ENCODE measurements around the gene ELFN2.
A peak's percentile ranks its signal among the peaks of the same experiment; 100 is the strongest.

The ELFN2 gene

DNA sequence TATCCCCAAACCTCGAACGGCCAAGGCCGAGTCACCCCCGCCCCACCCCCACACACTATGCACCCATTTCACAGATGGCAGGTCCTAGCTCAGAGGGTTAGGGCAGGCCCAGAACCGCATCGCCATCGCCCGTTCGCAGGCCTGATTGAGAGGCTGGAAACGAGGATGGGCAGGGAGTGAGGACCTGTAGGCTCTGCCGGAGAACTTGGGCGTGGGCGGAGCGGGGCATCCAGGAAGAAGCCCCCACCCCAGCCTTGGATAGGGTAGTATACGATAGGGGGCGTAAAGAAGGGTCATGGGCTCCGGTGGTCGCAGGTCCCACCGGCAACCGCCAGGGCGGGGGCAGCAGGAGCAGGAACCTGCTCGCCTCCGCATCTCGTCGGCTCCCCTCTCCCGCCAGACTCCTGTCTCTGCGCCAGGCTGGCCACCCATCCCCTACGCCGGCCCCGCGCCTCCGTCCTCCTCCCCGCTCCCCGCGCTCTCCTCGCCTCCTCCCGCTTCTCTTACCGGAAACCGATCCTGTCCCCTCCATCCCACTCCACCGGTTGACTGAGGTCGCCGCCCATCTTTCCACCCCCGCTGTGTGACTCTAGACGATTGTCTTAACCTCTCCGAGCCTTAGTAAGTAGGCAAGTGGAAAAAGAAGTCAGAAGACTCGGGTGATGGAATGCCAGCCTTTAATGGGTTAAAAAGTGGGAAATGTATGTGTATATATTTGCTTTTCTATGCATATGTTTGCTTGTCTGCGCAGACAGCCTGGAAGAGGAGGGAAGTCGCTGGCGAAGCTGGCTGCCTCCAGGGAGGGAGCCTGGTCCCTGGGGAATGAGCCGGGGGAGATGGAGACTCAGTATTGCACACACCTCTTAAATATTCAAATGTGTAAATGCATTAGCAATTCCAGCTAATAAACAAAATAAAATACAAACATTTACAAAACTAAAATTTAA is 92.1 kb downstream of the ELFN2 start:
- TF ChIP-seq FOXM1 (IDR thresholded peaks at IDR 0.05; ENCODE audit: borderline replicate concordance), result no peak
- 0 out of 2 replicates have a peak, but pooled peaks have one; percentile 2 for TF ChIP-seq ARNT (IDR thresholded peaks at IDR 0.05)
- peak; percentile 50 for DNase-seq (ENCODE audit: extremely low spot score)
- POLR2A ChIA-PET, result no interaction called here
- CTCF ChIA-PET, result no interaction called here

DNA sequence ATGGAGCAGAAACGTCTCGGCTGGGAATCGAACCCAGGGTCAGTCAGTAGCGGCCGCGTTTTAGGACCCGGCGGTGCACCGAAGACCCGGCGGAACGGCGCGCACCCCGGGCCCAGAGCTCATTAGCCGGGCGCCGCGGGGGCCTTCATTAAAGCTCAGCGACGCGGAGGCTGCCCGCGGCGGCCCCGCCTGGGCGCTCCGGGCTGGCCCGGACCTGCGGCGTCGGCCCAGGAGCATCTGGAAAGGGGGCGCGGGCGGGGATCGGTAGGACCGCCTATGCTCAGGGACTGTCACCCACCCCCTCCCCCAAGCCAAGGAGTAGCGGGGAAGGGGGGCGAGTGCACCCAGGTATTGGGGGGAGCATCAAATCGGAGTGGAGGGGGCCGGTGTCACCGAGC is 92.8 kb downstream of the ELFN2 start:
- ChIA-PET POLR2A (no interaction called here), CTCF (no interaction called here)
- TF ChIP-seq L3MBTL2 (conservative IDR thresholded peaks at IDR 0.05) (no peak), SUZ12 (IDR thresholded peaks at IDR 0.05) (no peak), SP1 (IDR thresholded peaks at IDR 0.05) (no peak), ELF4 (IDR thresholded peaks at IDR 0.05) (no peak), TARDBP (IDR thresholded peaks at IDR 0.05) (no peak), ZNF384 (IDR thresholded peaks at IDR 0.05) (no peak), BHLHE40 (IDR thresholded peaks at IDR 0.05; ENCODE audit: borderline replicate concordance) (no peak), NFRKB (IDR thresholded peaks at IDR 0.05) (no peak), FOXM1 (IDR thresholded peaks at IDR 0.05; ENCODE audit: borderline replicate concordance) (no peak), LEF1 (IDR thresholded peaks at IDR 0.05; ENCODE audit: borderline replicate concordance) (no peak), ARNT (IDR thresholded peaks at IDR 0.05) (no peak), FOXA1 (IDR thresholded peaks at IDR 0.05) (no peak), HDGF (IDR thresholded peaks at IDR 0.05; ENCODE audit: borderline replicate concordance) (no peak), CTBP1 (IDR thresholded peaks at IDR 0.05; ENCODE audit: borderline replicate concordance) (no peak), FOXK2 (IDR thresholded peaks at IDR 0.05) (no peak)
- TF ChIP-seq, protein P1, sequence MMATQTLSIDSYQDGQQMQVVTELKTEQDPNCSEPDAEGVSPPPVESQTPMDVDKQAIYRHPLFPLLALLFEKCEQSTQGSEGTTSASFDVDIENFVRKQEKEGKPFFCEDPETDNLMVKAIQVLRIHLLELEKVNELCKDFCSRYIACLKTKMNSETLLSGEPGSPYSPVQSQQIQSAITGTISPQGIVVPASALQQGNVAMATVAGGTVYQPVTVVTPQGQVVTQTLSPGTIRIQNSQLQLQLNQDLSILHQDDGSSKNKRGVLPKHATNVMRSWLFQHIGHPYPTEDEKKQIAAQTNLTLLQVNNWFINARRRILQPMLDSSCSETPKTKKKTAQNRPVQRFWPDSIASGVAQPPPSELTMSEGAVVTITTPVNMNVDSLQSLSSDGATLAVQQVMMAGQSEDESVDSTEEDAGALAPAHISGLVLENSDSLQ (IDR thresholded peaks at IDR 0.05), result no peak
- no peak for DNase-seq (ENCODE audit: extremely low spot score)

DNA sequence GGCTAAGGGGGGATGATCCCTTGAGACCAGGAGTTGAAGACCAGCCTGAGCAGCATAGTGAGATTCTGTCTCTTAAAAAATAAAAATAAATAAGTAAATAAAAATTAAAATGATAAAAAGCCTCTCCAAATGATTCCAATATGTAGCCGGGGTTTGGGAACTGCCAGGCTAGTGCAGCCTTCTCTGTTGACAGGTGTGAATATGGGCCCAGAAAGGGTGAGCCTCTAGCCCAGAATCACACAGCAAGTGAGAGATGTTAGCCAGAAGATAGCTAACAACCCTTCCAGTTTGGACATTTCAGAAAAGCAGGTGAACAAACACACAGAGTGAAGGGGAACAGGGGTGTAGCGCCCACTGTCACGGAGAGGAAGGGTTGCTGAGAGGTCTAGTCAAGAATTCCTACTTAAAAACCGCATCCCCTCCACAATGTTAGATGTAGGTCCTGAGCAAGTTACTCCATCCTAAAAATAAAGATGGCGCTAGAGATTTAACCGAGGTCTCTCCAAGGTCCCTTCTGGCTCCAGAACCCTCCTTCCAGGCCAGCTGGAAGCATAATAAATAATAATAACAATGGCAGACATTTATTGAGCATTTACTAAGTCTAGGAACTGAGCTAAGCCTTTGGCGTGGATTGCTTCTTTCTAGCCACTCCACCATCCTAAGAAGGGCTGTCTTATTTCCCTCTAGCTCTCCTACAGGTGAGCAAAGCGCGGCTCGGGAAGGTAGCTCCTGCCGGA is 93.4 kb downstream of the ELFN2 start:
- ChIA-PET POLR2A (no interaction called here), CTCF (interaction anchor here (2.0 kb wide), 1 partner anchor 16 kb away, joined by 6 read pairs; no protein-coding TSS in a partner anchor)
- TF ChIP-seq BHLHE40 (IDR thresholded peaks at IDR 0.05; ENCODE audit: borderline replicate concordance), result no peak
- no peak for DNase-seq (ENCODE audit: extremely low spot score)

DNA sequence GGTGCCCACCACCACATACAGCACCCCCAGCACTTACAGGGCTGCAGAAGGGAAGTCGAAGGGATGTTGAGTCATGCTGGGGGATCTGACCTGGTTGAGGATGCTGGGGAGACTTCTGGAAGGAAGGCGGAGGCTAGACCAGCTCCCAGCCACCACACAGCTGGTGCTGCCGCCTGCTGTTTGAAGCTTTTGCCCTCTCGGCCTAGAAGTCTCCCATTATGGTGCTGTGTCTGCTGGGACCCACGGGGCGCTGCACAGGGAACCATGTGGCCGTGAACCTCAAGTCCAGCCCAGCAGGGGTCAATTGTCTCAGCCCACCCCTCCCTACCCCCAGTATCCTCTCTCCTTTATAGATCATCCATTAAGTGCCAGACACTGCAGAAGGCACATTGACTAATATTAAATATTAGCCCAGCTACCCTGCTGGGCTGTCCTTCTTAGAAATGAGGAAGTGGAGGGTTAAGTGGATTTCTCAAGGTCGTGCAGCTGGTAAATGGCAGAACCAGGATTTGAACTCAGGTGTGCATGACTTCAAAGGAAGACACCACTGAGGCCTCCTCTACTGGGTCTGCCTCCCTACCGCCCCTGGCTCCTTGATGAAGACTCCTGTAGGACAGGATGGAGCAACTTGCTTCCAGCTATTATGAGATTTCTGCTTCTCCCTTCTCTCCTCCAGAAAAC is 95.3 kb downstream of the ELFN2 start:
- no peak for TF ChIP-seq LEF1 (IDR thresholded peaks at IDR 0.05; ENCODE audit: borderline replicate concordance)
- TF ChIP-seq HDGF (IDR thresholded peaks at IDR 0.05; ENCODE audit: borderline replicate concordance), result no peak
- TF ChIP-seq ZNF384 (IDR thresholded peaks at IDR 0.05), result no peak
- no peak for TF ChIP-seq FOXM1 (IDR thresholded peaks at IDR 0.05; ENCODE audit: borderline replicate concordance)
- TF ChIP-seq L3MBTL2 (conservative IDR thresholded peaks at IDR 0.05), result no peak
- no peak for TF ChIP-seq FOXA1 (IDR thresholded peaks at IDR 0.05)
- TF ChIP-seq ARNT (IDR thresholded peaks at IDR 0.05), result no peak
- no peak for TF ChIP-seq SP1 (IDR thresholded peaks at IDR 0.05)
- TF ChIP-seq SUZ12 (IDR thresholded peaks at IDR 0.05), result no peak
- no peak for TF ChIP-seq TARDBP (IDR thresholded peaks at IDR 0.05)
- DNase-seq (ENCODE audit: extremely low spot score), result no peak
- POLR2A ChIA-PET, result no interaction called here
- CTCF ChIA-PET, result interaction anchor here (0.9 to 2.0 kb wide), 3 partner anchors 11 to 96 kb away, joined by 3 to 6 read pairs (median 3); no protein-coding TSS in a partner anchor

DNA sequence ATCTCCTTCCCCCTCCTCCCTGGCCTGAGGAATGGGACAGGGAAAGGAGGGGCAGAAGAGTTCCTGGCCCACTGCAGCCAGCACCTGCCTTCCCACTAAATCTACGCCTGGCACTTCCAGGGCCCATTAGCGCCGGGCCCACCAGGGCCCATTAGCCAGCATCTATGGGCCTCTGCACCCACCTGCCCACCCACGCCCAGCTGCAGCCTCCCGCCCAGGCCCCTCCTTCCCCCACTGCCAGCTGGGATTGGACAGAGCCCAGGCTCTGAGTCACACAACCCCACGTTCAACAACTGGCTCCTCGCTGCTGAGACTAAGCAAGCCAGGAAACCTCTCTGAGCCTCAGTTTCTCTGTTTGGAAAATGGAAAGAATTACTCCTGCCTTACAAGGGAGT is 96.2 kb downstream of the ELFN2 start:
- POLR2A ChIA-PET, result no interaction called here
- CTCF ChIA-PET, result interaction anchor here (1.5 kb wide), 1 partner anchor 15 kb away, joined by 4 read pairs; no protein-coding TSS in a partner anchor
- TF ChIP-seq L3MBTL2 (conservative IDR thresholded peaks at IDR 0.05), result no peak
- TF ChIP-seq FOXK2 (IDR thresholded peaks at IDR 0.05), result no peak
- no peak for TF ChIP-seq FOXA1 (IDR thresholded peaks at IDR 0.05)
- TF ChIP-seq ELF4 (IDR thresholded peaks at IDR 0.05), result no peak
- no peak for TF ChIP-seq NFRKB (IDR thresholded peaks at IDR 0.05)
- TF ChIP-seq SP1 (IDR thresholded peaks at IDR 0.05), result no peak
- TF ChIP-seq HDGF (IDR thresholded peaks at IDR 0.05; ENCODE audit: borderline replicate concordance), result no peak
- TF ChIP-seq CTBP1 (IDR thresholded peaks at IDR 0.05; ENCODE audit: borderline replicate concordance), result no peak
- no peak for DNase-seq (ENCODE audit: extremely low spot score)

DNA sequence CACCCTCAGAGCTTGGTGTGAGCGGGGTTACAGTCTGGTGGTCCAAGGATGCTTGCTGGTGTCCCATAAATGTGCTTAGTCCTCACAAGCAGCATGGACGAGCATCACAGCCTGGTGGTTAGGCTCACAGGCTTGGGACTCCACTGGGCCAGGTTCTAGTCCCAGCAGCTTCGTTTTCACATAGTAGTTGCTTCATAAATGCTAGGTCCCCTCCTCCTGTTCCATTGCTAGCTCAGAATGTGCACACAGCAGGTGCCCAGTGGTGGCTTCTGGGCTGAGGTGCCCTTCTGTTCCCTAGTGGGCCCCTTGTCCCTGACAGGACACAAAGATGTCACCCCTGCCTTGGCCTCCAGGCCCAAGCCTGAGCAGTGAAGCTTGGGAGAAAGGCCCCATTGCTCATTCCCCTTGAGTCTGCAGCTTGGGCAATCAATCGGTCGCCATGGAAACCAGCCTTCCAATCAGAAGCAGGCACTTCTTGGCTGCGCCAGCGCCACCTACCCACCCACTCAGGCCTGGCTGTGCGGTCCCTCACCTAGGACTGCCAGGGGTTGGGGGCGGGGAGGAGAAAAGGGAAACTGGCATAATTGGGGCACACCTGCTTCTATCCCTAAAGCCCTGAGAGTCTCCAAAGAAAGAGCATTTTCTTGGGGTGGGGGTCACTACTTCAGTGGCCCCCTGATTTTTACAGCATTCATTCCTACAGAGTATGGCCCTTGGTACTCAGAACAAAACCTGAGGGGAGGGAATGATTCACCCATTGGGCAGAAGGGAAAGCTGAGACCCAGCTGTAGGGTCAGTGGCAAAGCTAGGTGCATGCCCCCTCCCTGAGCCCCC is 96.9 kb downstream of the ELFN2 start:
- DNase-seq (ENCODE audit: extremely low spot score), result peak; percentile 86

More for the DNA sequence above, 96.9 kb downstream of the ELFN2 start:
- ChIA-PET CTCF (interaction anchor here (0.6 to 1.5 kb wide), 2 partner anchors 14 to 102 kb away, joined by 4 read pairs; no protein-coding TSS in a partner anchor), POLR2A (no interaction called here)
- TF ChIP-seq TARDBP (IDR thresholded peaks at IDR 0.05) (no peak), ZNF384 (IDR thresholded peaks at IDR 0.05) (no peak), SUZ12 (IDR thresholded peaks at IDR 0.05) (no peak), BHLHE40 (IDR thresholded peaks at IDR 0.05; ENCODE audit: borderline replicate concordance) (no peak), FOXK2 (IDR thresholded peaks at IDR 0.05) (no peak), LEF1 (IDR thresholded peaks at IDR 0.05; ENCODE audit: borderline replicate concordance) (no peak)
